Stimulated activated naive CD4-positive, alpha-beta T cell treated with Interleukin-2 at 50 U/mL for 16 hours (primary cell): ENCODE results near the gene KDM2B.

Source experiments
- DNase-seq: peaks from one replicate; lab custom pipeline; 2025; lab: John Stamatoyannopoulos, UW

KDM2B gene

DNA sequence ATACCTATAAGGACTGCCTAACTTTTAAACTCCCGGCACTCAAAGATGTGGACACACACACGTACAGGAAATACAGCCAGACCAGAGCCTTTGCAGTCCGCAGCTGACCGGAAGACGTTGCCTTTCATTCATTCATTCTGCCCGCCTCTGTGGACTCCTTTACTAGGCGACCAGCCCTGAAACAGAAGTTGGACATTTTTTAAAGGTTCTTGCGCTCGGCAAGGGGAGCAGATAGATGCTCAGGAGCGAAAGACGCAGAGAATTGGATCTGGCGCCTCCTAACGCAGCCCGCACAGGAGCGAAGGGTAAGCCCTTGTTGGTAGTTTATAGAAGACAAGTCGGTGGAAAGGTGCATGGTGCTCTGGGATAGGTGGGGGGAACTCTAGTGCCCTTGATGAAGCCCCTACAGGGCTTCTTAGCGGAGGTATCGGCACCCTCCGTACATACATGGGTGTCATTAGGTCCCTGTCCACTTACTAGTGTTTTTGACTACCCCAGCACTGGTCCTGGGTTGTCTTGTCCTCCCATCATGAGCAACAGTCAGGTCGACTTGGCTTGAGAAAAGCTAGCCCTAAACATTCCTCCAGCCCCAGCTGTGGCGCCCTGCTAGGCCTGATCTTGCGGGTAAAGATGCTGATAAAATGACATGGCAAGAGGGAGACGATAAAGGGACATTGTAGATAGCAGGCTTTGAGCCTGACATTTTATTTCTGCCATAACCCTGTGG, at the start of gene KDM2B:
TSS of gene KDM2B (minus strand) at position 65 of the 727 bp plus-strand sequence. CDS start 112 bp downstream, outside the sequence.
- no peak for DNase-seq

- no peak for DNase-seq
These were observed 47.7 kb upstream of the KDM2B start for GRCh38 chr12:121628536-121628935.

DNA sequence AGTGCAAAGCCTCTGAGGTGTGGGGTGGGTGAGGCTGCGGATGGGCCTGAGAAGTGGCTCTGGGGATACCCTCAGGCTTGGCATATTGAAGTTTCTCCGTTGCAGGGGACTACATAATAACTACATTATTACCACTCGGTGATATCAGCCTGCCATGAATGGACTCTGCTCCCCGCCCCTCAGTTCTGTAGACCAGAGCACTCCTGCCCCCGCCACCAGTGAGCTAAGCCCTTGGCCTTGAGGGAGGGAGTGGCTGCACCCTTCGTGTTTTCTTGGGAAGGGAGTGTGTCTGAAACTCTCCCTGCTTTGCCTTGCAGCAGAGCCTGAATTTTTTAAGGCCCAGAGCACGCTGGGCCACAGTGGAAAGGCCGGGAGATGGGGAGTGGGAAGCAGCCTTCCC, 47.2 kb upstream of the KDM2B start:
- peak; percentile 24 for DNase-seq

- peak; percentile 91 for DNase-seq
These were observed 46.2 kb upstream of the KDM2B start for GRCh38 chr12:121626853-121627640.

- DNase-seq: peak; percentile 88
These were observed 45.4 kb upstream of the KDM2B start, which contains the start of gene ORAI1 for GRCh38 chr12:121626087-121626852. ORAI1 (plus strand) TSS chr12:121626530.

- no peak for DNase-seq
These were observed 39.6 kb upstream of the KDM2B start for GRCh38 chr12:121620333-121620891.

DNA sequence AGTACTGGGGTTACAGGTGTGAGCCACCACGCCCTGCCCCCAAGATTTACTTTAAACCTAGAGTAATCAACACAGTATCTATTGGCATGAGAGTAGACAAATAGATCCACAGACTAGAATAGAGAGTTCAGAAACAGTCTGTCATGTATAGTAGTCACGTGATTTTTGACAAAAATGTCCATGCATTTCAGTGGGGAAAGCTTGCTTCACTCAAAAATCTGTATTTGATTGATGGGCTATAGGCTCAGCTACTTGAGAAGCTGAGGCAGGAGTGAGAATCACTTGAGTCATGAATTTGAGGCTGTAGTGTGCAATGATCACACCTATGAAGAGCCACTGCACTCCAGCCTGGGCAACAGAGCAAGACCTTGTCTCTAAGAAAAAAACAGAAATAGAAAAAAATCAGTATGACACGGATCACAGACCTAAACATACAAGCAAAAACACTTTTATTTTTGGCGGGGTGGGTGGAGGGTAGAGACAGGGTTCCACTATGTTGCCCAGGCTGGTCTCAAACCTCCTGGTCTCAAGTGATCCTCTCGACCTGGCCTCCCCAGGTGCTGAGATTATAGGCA, 37.9 kb upstream of the KDM2B start:
- no peak for DNase-seq

DNA sequence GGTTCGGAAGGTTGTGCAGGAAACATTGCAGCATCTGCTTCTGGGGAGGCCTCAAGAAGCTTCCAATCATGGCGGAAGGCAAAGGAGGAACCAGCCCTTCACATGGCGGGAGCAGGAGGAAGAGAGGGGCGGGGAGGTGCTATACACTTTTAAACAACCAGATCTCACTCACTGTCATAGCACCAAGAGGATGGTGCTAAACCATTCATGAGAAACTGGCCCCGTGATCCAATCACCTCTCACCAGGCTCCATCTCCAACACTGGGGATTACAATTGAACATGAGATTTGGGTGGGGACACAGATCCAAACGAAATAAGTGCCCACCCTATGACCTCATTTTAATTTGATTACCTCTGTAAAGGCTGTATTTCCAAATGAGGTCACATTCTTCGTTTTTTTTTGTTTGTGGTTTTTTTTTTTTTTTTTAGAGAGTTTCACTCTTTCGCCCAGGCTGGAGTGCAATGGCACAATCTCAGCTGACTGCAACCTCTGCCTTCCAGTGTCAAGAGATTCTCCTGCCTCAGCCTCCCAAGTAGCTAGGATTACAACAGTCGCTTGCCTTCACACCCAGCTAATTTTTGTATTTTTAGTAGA, 34.1 kb upstream of the KDM2B start:
- DNase-seq: no peak

- no peak for DNase-seq
These were observed 32.6 kb upstream of the KDM2B start for GRCh38 chr12:121613462-121613861.

DNA sequence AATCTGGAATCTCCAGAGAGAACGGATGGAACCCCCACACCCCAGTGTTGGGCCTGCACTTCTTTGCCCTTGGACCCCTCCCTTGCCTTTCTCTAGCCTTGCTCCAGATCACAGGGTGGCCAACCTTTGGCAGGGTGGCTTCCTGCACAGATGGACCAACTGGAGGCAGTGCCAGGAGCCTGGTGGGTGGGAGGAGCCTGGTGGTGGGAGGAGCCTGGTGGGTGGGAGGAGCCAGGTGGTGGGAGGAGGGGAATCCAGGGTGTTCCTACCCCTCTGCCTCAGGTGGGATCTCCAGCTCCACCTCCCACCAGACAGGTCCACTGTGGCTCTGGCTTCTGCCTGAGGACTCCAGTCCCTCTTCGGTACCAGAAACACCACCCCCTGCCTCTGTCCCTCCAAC, 30.5 kb upstream of the KDM2B start:
- no peak for DNase-seq

- DNase-seq: no peak
These were observed 29.7 kb upstream of the KDM2B start for GRCh38 chr12:121610239-121611149.

GRCh38 chr12:121608301-121608700, 27.5 kb upstream of the KDM2B start:
- DNase-seq: no peak

DNA sequence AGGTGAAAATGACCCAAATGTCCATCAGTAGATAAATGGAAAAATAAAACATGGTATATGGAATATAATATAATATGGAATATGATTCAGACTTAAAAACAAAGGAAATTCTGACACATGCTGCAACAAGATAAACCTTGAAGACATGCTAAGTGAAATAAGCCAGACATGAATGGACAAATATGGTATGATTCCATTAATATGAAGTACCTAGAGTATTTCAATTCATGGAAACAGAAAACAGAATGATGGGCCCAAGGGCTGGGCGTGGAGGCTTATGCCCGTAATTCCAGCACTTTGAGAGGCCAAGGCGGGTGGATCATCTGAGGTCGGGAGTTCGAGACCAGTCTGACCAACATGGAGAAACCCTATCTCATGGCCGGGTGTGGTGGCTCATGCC, 22.8 kb upstream of the KDM2B start:
- no peak for DNase-seq

DNA sequence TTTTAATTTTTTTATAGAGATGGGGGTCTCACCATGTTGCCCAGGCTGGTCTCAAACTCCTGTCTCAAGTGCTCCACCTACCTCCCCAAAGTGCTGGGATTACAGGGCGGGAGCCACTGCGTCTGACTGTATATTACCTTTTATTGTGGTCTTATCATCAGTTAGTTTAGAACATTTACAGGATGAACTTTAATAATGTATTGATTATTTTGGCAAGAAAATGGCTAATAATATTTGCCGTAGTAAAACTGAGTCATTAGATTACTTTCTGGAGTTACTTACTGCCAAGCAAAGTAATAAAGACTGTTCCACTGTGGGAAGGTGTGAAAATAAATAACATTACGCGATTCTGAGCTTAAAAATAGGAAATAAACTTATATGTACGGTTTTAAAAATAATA, 21.9 kb upstream of the KDM2B start:
- no peak for DNase-seq

GRCh38 chr12:121600702-121601336, 20.0 kb upstream of the KDM2B start:
- no peak for DNase-seq

- no peak for DNase-seq
These were observed 15.7 kb upstream of the KDM2B start for GRCh38 chr12:121596526-121596925.

- DNase-seq: no peak
These were observed 14.7 kb upstream of the KDM2B start for GRCh38 chr12:121595520-121595919.

- DNase-seq: no peak
These were observed 11.5 kb upstream of the KDM2B start for GRCh38 chr12:121592320-121592719.

DNA sequence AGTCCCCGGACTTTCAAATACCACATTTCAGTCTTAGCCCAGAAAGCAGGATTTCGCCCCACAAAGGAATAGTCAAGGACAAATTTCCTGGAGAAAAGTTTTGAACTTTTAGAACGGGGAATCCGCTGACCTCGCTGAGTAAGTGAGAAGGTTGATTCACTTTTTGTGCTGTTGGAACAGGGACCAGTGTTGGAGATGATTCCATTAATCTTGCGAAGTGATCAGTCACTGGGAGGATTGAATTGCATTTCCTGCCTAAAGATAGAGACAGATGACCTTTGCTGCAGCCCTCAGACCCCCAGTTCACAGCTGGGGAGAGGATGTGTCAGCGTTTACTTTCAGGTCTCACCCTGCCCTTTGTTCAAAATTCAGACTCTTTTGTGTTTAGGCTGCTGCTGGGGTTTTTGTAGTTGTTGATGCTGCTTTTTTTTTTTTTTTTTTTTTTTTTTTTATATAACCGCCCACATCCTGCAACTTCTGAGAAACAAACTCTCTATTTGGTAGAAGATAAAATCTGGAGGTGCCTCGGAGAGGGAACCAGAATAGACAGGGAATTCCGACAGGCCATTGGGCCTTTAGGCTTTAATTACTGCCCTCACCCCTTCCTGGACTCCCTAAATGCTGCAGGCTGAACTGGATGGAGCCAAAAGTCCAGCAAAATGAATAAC, 9.8 kb upstream of the KDM2B start:
- DNase-seq: peak; percentile 50
